ENCODE data around the gene N4BP2L2.

The N4BP2L2 gene

GRCh38 chr13:32403108-32403507, 135.5 kb downstream of the N4BP2L2 start:
- in situ Hi-C loops (cut with HindIII; ENCODE audit: low sequenced_read_pairs) = no loop called here

GRCh38 chr13:32391101-32391619, 147.4 kb downstream of the N4BP2L2 start:
- no peak for TF ChIP-seq CTCF (IDR thresholded peaks at IDR 0.05; ENCODE audit: low read depth, low read length)
- DNase-seq (ENCODE audit: low read depth, low spot score) = no peak
- H3K4me3 ChIP-seq (ENCODE audit: low read depth, low read length) = no peak overlapping the region
- in situ Hi-C loops (cut with HindIII; ENCODE audit: low sequenced_read_pairs) = no loop called here

More at GRCh38 chr13:32403108-32403507, 135.5 kb downstream of the N4BP2L2 start:
- H3K4me3 ChIP-seq (ENCODE audit: low read depth, low read length) = no peak overlapping the region
- no peak for TF ChIP-seq CTCF (IDR thresholded peaks at IDR 0.05; ENCODE audit: low read depth, low read length)
- no peak for DNase-seq (ENCODE audit: low read depth, low spot score)

- TF ChIP-seq CTCF (IDR thresholded peaks at IDR 0.05; ENCODE audit: low read depth, low read length) = no peak
- DNase-seq (ENCODE audit: low read depth, low spot score) = no peak
- in situ Hi-C loops (cut with HindIII; ENCODE audit: low sequenced_read_pairs) = no loop called here
- H3K4me3 ChIP-seq (ENCODE audit: low read depth, low read length) = no peak overlapping the region
These were observed 148.1 kb downstream of the N4BP2L2 start for GRCh38 chr13:32390484-32390883.

GRCh38 chr13:32390048-32390447, 148.5 kb downstream of the N4BP2L2 start:
- in situ Hi-C loops (cut with HindIII; ENCODE audit: low sequenced_read_pairs) = no loop called here
- H3K4me3 ChIP-seq (ENCODE audit: low read depth, low read length) = no peak overlapping the region
- TF ChIP-seq CTCF (IDR thresholded peaks at IDR 0.05; ENCODE audit: low read depth, low read length) = no peak
- DNase-seq (ENCODE audit: low read depth, low spot score) = no peak

GRCh38 chr13:32385410-32385809, 153.2 kb downstream of the N4BP2L2 start:
- no peak for DNase-seq (ENCODE audit: low read depth, low spot score)
- in situ Hi-C loops (cut with HindIII; ENCODE audit: low sequenced_read_pairs) = no loop called here

GRCh38 chr13:32384702-32385101, 153.9 kb downstream of the N4BP2L2 start:
- DNase-seq (ENCODE audit: low read depth, low spot score) = no peak
- H3K4me3 ChIP-seq (ENCODE audit: low read depth, low read length) = no peak overlapping the region
- no peak for TF ChIP-seq CTCF (IDR thresholded peaks at IDR 0.05; ENCODE audit: low read depth, low read length)
- in situ Hi-C loops (cut with HindIII; ENCODE audit: low sequenced_read_pairs) = no loop called here

More at GRCh38 chr13:32385410-32385809, 153.2 kb downstream of the N4BP2L2 start:
- no peak for TF ChIP-seq CTCF (IDR thresholded peaks at IDR 0.05; ENCODE audit: low read depth, low read length)
- H3K4me3 ChIP-seq (ENCODE audit: low read depth, low read length) = no peak overlapping the region

Data from astrocyte of the spinal cord (primary cell).